IPS-15b (cell line): ENCODE data around the gene CORT.
"Not testable (repeated sequence)": the region's sequence is repeated elsewhere in the genome, so short reads cannot be mapped to it uniquely, and the experiment has no call there.

Experiments used
- H3K27me3 ChIP-seq: one replicate; pipeline ENCODE4 v1.6.1; 2013; ENCODE audit warnings: low read length; ENCODE audit not compliant: control insufficient read depth, insufficient read depth
- H3K36me3 ChIP-seq: one replicate; pipeline ENCODE4 v1.6.1; 2013; ENCODE audit warnings: low read length; ENCODE audit not compliant: control insufficient read depth, insufficient read depth
- H3K4me1 ChIP-seq: one replicate; pipeline ENCODE4 v1.6.1; 2013; ENCODE audit warnings: mild to moderate bottlenecking, low read length; ENCODE audit not compliant: control insufficient read depth, insufficient read depth
- H3K4me3 ChIP-seq: one replicate; pipeline ENCODE4 v1.5.1; 2013; ENCODE audit warnings: low read depth, low read length
- H3K9ac ChIP-seq: one replicate; pipeline ENCODE4 v1.6.1; 2013; ENCODE audit warnings: low read depth, mild to moderate bottlenecking, low read length
- H3K9me3 ChIP-seq: one replicate; pipeline ENCODE4 v1.6.1; 2013; ENCODE audit warnings: mild to moderate bottlenecking, low read length; ENCODE audit not compliant: control insufficient read depth, insufficient read depth

CORT gene

GRCh38 chr1:10449751-10450150, at the start of gene CORT:
CORT (plus strand) TSS chr1:10450031; CDS start chr1:10450224, 193 bp downstream.
- Histone ChIP-seq H3K4me1 (no peaks in the 10 kb centered on the region), H3K27me3 (no peaks in the 10 kb centered on the region), H3K9ac (no peak within 1 kb of the TSS), H3K9me3 (no peaks in the 10 kb centered on the region), H3K36me3 (no peaks in the 10 kb centered on the region), H3K4me3 (no peak within 1 kb of the TSS)

GRCh38 chr1:10401281-10401680, 48.5 kb upstream of the CORT start:
- Histone ChIP-seq H3K9ac (no peak overlapping the region), H3K4me1 (no peaks in the 10 kb centered on the region), H3K27me3 (no peaks in the 10 kb centered on the region), H3K4me3 (no peak overlapping the region), H3K9me3 (no peaks in the 10 kb centered on the region), H3K36me3 (peaks cover 21% of the 10 kb centered on the region)

GRCh38 chr1:10402729-10403274, 47.0 kb upstream of the CORT start:
- peaks cover 35% of the 10 kb centered on the region for H3K36me3 ChIP-seq
- no peaks in the 10 kb centered on the region for H3K4me1 ChIP-seq
- H3K4me3 ChIP-seq: no peak overlapping the region
- no peak overlapping the region for H3K9ac ChIP-seq
- no peaks in the 10 kb centered on the region for H3K9me3 ChIP-seq
- no peaks in the 10 kb centered on the region for H3K27me3 ChIP-seq

DNA sequence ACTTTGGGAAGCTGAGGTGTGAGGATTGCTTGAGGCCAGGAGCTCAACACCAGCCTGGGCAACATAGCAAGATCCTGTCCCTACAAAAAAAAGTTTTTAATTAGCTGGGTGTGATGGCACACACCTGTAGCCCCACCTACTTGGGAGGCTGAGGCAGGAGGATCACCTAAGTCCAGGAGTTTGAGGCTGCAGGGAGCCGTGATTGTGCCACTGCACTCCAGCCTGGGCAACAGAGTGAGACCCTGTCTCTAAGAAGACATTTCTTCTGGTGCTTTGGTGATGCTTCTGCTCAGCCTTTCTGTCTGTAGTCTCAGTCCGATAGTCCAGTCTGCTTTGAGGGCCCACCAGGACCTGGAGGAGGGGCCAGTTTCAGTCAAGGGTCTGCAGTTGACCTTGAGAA, 42.6 kb upstream of the CORT start:
- H3K9ac ChIP-seq: no peak overlapping the region
- no peaks in the 10 kb centered on the region for H3K4me1 ChIP-seq
- no peak overlapping the region for H3K4me3 ChIP-seq
- H3K9me3 ChIP-seq: no peaks in the 10 kb centered on the region
- H3K27me3 ChIP-seq: no peaks in the 10 kb centered on the region
- H3K36me3 ChIP-seq: peaks cover 67% of the 10 kb centered on the region

GRCh38 chr1:10415211-10415930, 34.5 kb upstream of the CORT start:
- Histone ChIP-seq H3K9ac (no peak overlapping the region), H3K36me3 (peaks cover 66% of the 10 kb centered on the region), H3K4me1 (no peaks in the 10 kb centered on the region), H3K9me3 (no peaks in the 10 kb centered on the region), H3K4me3 (no peak overlapping the region), H3K27me3 (no peaks in the 10 kb centered on the region)

DNA sequence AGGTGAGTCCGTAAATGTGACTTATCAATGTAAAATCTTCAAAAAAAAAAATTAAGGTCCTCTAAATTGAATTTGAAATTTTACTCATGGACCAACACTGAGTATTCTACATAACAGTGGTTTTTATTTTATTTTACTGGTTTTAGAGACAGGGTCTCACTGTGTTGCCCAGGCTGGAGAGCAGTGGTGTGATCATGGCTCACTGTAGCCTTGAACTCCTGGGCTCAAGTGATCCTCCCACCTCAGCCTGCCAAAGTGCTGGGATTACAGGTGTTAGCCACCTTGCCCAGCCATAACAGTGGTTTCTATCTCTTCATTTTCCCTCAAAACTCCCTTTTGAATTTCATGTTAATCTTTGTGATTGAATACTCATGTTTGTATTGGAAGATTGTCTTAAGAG, 33.9 kb upstream of the CORT start:
- not testable (repeated sequence) for H3K4me1 ChIP-seq, H3K27me3 ChIP-seq, H3K4me3 ChIP-seq, H3K9ac ChIP-seq, H3K9me3 ChIP-seq
- peaks cover 64% of the 10 kb centered on the region for H3K36me3 ChIP-seq

GRCh38 chr1:10418741-10419140, 31.1 kb upstream of the CORT start:
- H3K27me3 ChIP-seq, H3K9ac ChIP-seq, H3K4me3 ChIP-seq, H3K4me1 ChIP-seq, H3K9me3 ChIP-seq: not testable (repeated sequence)
- H3K36me3 ChIP-seq: peaks cover 40% of the 10 kb centered on the region

DNA sequence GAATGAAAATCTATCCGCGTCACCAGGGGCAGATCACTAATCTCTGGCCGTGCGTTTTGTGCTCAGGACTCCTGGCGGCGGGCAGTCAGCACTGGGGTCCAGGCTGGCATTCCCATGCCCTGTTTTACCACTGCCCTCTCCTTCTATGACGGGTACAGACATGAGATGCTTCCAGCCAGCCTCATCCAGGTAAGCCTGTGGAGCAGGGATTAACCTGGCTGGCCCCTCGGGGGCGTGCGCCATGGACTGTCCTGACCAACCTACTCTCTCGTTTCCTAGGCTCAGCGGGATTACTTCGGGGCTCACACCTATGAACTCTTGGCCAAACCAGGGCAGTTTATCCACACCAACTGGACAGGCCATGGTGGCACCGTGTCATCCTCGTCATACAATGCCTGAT, 30.5 kb upstream of the CORT start:
- Histone ChIP-seq H3K27me3 (no peaks in the 10 kb centered on the region), H3K9me3 (no peaks in the 10 kb centered on the region), H3K36me3 (peaks cover 39% of the 10 kb centered on the region), H3K9ac (no peak overlapping the region), H3K4me3 (no peak overlapping the region), H3K4me1 (no peaks in the 10 kb centered on the region)

DNA sequence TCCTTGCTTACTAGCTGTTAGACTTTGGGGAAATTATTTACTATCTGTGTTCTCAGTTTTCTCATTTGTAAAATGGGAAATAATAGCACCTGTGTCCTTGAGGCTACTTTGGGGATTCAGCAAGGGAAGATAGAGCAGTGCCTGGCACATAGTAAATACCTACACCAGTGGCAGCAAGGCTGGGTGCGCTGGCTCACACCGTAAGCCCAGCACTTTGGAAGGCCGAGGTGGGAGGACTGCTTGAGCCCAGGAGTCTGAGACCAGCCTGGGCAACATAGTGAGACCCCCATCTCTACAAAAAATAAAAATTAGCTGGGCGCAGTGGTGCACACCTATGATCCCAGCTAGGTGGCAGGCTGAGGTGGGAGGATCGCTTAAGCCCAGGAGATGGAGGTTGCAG, 28.2 kb upstream of the CORT start:
- Histone ChIP-seq H3K27me3 (no peaks in the 10 kb centered on the region), H3K4me3 (no peak overlapping the region), H3K9ac (no peak overlapping the region), H3K4me1 (no peaks in the 10 kb centered on the region), H3K36me3 (peaks cover 32% of the 10 kb centered on the region), H3K9me3 (no peaks in the 10 kb centered on the region)

GRCh38 chr1:10424034-10424433, 25.8 kb upstream of the CORT start:
- no peaks in the 10 kb centered on the region for H3K27me3 ChIP-seq
- no peaks in the 10 kb centered on the region for H3K4me1 ChIP-seq
- no peak overlapping the region for H3K9ac ChIP-seq
- no peaks in the 10 kb centered on the region for H3K9me3 ChIP-seq
- H3K36me3 ChIP-seq: peaks cover 11% of the 10 kb centered on the region
- H3K4me3 ChIP-seq: no peak overlapping the region

- H3K9ac ChIP-seq: no peak overlapping the region
- H3K9me3 ChIP-seq: no peaks in the 10 kb centered on the region
- H3K4me1 ChIP-seq: no peaks in the 10 kb centered on the region
- peaks cover 5% of the 10 kb centered on the region for H3K36me3 ChIP-seq
- no peak overlapping the region for H3K4me3 ChIP-seq
- H3K27me3 ChIP-seq: no peaks in the 10 kb centered on the region
Observed at GRCh38 chr1:10424651-10425050, 25.2 kb upstream of the CORT start.

GRCh38 chr1:10425826-10426534, 23.9 kb upstream of the CORT start:
- not testable (repeated sequence) for H3K9ac ChIP-seq, H3K36me3 ChIP-seq, H3K27me3 ChIP-seq, H3K9me3 ChIP-seq, H3K4me3 ChIP-seq, H3K4me1 ChIP-seq
